Activated naive CD4-positive, alpha-beta T cell treated with anti-CD3 and anti-CD28 coated beads for 36 hours (primary cell): ENCODE data around the gene VAV3. TPM values are rescaled to one million over a fixed set of nuclear protein-coding genes. Genes with fewer than 3 reads are reported as not detected.

ENCODE experiments used
- CTCF ChIA-PET: fragments of 350-600 bp; sonication (Branson Sonifier 250); formaldehyde crosslinking; loops from one replicate; lab custom pipeline; 2021; ENCODE audit warnings: antibody characterized with exemption; lab: Charles Lee
- DNase-seq: peaks from one replicate; pipeline ENCODE4 v3.0.0-alpha.2; 2020
- H3K27ac Mint-ChIP-seq: one replicate; pipeline ENCODE4 v1.8.0; 2021; ENCODE audit warnings: mild to moderate bottlenecking, mixed read lengths
- H3K27me3 Mint-ChIP-seq: one replicate; pipeline ENCODE4 v1.8.0; 2021; ENCODE audit warnings: low read depth, mixed read lengths
- H3K36me3 Mint-ChIP-seq: one replicate; pipeline ENCODE4 v1.8.0; 2021; ENCODE audit warnings: low read depth, mixed read lengths
- H3K4me1 Mint-ChIP-seq: one replicate; pipeline ENCODE4 v1.8.0; 2021; ENCODE audit warnings: low read depth, mixed read lengths
- H3K4me3 Mint-ChIP-seq: one replicate; pipeline ENCODE4 v1.8.0; 2021; ENCODE audit warnings: mild to moderate bottlenecking, moderate library complexity, mixed read lengths
- H3K9me3 Mint-ChIP-seq: one replicate; pipeline ENCODE4 v1.8.0; 2021; ENCODE audit warnings: mixed read lengths
- intact Hi-C: fragments of 100-400 bp; cut with micrococcal nuclease; formaldehyde crosslinking; loops from one replicate; pipeline ENCODE4 v1.15.1; 2023
- total RNA-seq, 2 experiments: library from RNA; stranded (reverse); gene quantifications; one replicate each; pipeline ENCODE4 v1.2.3, GENCODE V29; 2021

The VAV3 gene
- total RNA-seq, 2 experiments from 2014 or later, result 1.3 to 2.3 TPM

DNA sequence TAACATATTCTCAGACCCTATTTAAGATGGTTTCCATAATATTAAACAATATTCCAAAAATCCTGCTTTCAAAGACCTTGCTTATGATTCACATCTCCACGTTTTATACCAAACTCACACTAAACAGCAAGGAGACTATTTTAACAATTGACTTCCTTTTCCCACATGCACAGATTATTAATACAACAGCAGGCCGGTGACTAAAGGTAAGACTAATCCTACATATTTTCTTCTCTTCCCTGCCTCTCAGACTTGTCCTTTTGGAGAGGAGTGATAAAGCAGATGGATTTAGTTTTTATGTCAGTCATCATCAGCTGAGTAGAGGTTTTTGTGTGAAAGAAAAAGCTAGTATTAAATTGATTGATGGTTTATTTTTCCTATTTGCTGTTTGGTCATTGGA is 423.6 kb downstream of the VAV3 start:
- no peak overlapping the region for H3K27ac Mint-ChIP-seq
- CTCF ChIA-PET, result interaction anchor here (1.0 to 1.2 kb wide), 2 partner anchors 13 to 113 kb away, joined by 3 read pairs; no protein-coding TSS in a partner anchor

GRCh38 chr1:107538502-107538901 is 426.5 kb downstream of the VAV3 start:
- CTCF ChIA-PET, result no interaction called here

More for the DNA sequence above, 423.6 kb downstream of the VAV3 start:
- intact Hi-C loops, result no loop called here
- Mint-ChIP-seq H3K4me1 (no peaks in the 10 kb centered on the region), H3K4me3 (no peak overlapping the region), H3K36me3 (no peaks in the 10 kb centered on the region), H3K9me3 (no peaks in the 10 kb centered on the region), H3K27me3 (no peaks in the 10 kb centered on the region)
- no peak for DNase-seq

DNA sequence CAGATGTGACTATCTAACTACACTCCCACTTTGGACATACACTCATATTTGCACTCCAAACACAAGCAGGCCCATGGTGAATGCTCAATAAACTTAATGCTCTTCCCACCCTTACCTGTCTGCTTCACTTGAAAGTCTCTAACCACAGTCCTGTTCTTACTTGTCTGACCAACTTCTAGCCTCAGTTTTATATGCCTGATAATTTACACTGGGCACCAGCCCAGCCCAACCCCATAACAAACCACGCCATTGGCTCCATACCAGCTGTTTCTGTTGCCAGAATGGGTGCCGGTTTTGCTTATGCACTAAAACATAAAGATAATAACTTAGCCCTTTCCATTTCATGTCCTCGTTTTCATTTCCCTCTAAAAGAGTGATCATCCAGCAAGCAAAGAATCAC is 428.7 kb downstream of the VAV3 start:
- Mint-ChIP-seq H3K27me3 (peaks cover 6% of the 10 kb centered on the region), H3K9me3 (no peaks in the 10 kb centered on the region), H3K4me3 (no peak overlapping the region), H3K36me3 (no peaks in the 10 kb centered on the region), H3K27ac (no peak overlapping the region), H3K4me1 (no peaks in the 10 kb centered on the region)
- CTCF ChIA-PET, result no interaction called here
- intact Hi-C loops, result no loop called here
- no peak for DNase-seq

More at GRCh38 chr1:107538502-107538901, 426.5 kb downstream of the VAV3 start:
- Mint-ChIP-seq H3K27ac (no peak overlapping the region), H3K27me3 (peaks cover 3% of the 10 kb centered on the region), H3K4me3 (no peak overlapping the region), H3K36me3 (no peaks in the 10 kb centered on the region), H3K9me3 (no peaks in the 10 kb centered on the region), H3K4me1 (no peaks in the 10 kb centered on the region)
- DNase-seq, result no peak
- intact Hi-C loops, result no loop called here

GRCh38 chr1:107535091-107535490 is 429.9 kb downstream of the VAV3 start:
- H3K27me3 Mint-ChIP-seq, result peaks cover 10% of the 10 kb centered on the region
- intact Hi-C loops, result no loop called here
- H3K27ac Mint-ChIP-seq, result no peak overlapping the region
- CTCF ChIA-PET, result no interaction called here
- no peaks in the 10 kb centered on the region for H3K4me1 Mint-ChIP-seq
- no peaks in the 10 kb centered on the region for H3K36me3 Mint-ChIP-seq
- H3K9me3 Mint-ChIP-seq, result no peaks in the 10 kb centered on the region
- DNase-seq, result no peak
- H3K4me3 Mint-ChIP-seq, result no peak overlapping the region

GRCh38 chr1:107534632-107535031 is 430.3 kb downstream of the VAV3 start:
- CTCF ChIA-PET, result no interaction called here
- H3K27me3 Mint-ChIP-seq, result peaks cover 13% of the 10 kb centered on the region
- H3K4me3 Mint-ChIP-seq, result no peak overlapping the region
- H3K4me1 Mint-ChIP-seq, result no peaks in the 10 kb centered on the region
- H3K9me3 Mint-ChIP-seq, result no peaks in the 10 kb centered on the region
- no peak for DNase-seq
- H3K36me3 Mint-ChIP-seq, result no peaks in the 10 kb centered on the region
- H3K27ac Mint-ChIP-seq, result no peak overlapping the region
- intact Hi-C loops, result no loop called here

- H3K4me3 Mint-ChIP-seq, result no peak overlapping the region
- no peak overlapping the region for H3K27ac Mint-ChIP-seq
- no peak for DNase-seq
- no peaks in the 10 kb centered on the region for H3K36me3 Mint-ChIP-seq
- intact Hi-C loops, result no loop called here
- CTCF ChIA-PET, result no interaction called here
- H3K4me1 Mint-ChIP-seq, result no peaks in the 10 kb centered on the region
- no peaks in the 10 kb centered on the region for H3K9me3 Mint-ChIP-seq
- H3K27me3 Mint-ChIP-seq, result peaks cover 20% of the 10 kb centered on the region
These were observed 431.5 kb downstream of the VAV3 start for GRCh38 chr1:107533436-107533835.

- H3K27ac Mint-ChIP-seq, result no peak overlapping the region
- no peak for DNase-seq
- H3K9me3 Mint-ChIP-seq, result no peaks in the 10 kb centered on the region
- CTCF ChIA-PET, result interaction anchor here (0.8 to 1.3 kb wide), 2 partner anchors 14 to 255 kb away, joined by 3 read pairs; no protein-coding TSS in a partner anchor
- no peak overlapping the region for H3K4me3 Mint-ChIP-seq
- H3K4me1 Mint-ChIP-seq, result no peaks in the 10 kb centered on the region
- peaks cover 20% of the 10 kb centered on the region for H3K27me3 Mint-ChIP-seq
- intact Hi-C loops, result no loop called here
- no peaks in the 10 kb centered on the region for H3K36me3 Mint-ChIP-seq
These were observed 432.7 kb downstream of the VAV3 start for GRCh38 chr1:107532318-107532717.

- no peaks in the 10 kb centered on the region for H3K9me3 Mint-ChIP-seq
These were observed 433.7 kb downstream of the VAV3 start for GRCh38 chr1:107531065-107531908.

DNA sequence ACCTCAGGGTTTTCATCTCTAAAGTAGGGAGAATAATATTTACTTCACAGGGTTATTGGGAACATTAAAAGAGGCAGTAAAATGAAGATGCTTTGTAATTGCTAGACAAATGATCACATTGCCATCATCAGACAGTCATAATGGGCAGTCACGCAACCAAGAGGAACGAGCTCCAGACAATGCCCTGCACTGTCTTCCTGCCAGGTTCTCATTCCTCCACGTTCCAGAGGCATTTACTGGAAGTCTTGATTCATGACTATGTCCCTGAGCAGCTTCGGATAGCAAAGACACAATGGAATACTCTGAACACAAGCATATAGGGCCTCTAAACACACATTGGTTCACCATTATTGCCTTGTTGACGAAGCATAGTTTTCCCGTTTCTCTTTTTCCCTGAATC is 434.4 kb downstream of the VAV3 start:
- intact Hi-C loops, result no loop called here
- H3K4me1 Mint-ChIP-seq, result no peaks in the 10 kb centered on the region
- H3K27me3 Mint-ChIP-seq, result peaks cover 20% of the 10 kb centered on the region
- DNase-seq, result no peak
- H3K9me3 Mint-ChIP-seq, result no peaks in the 10 kb centered on the region
- no peak overlapping the region for H3K4me3 Mint-ChIP-seq
- no peak overlapping the region for H3K27ac Mint-ChIP-seq
- H3K36me3 Mint-ChIP-seq, result no peaks in the 10 kb centered on the region
- CTCF ChIA-PET, result interaction anchor here (0.7 to 3.4 kb wide), 3 partner anchors 99 to 343 kb away, joined by 3 to 17 read pairs (median 3); no protein-coding TSS in a partner anchor

More at GRCh38 chr1:107531065-107531908, 433.7 kb downstream of the VAV3 start:
- no peak overlapping the region for H3K27ac Mint-ChIP-seq
- no peaks in the 10 kb centered on the region for H3K4me1 Mint-ChIP-seq
- intact Hi-C loops, result no loop called here
- peaks cover 20% of the 10 kb centered on the region for H3K27me3 Mint-ChIP-seq
- H3K4me3 Mint-ChIP-seq, result no peak overlapping the region
- no peak for DNase-seq
- CTCF ChIA-PET, result interaction anchor here (0.7 to 3.4 kb wide), 6 partner anchors 15 to 1549 kb away, joined by 3 to 17 read pairs (median 3); no protein-coding TSS in a partner anchor
- no peaks in the 10 kb centered on the region for H3K36me3 Mint-ChIP-seq

- Mint-ChIP-seq H3K27me3 (peaks cover 19% of the 10 kb centered on the region), H3K27ac (no peak overlapping the region), H3K9me3 (no peaks in the 10 kb centered on the region), H3K4me1 (no peaks in the 10 kb centered on the region), H3K4me3 (no peak overlapping the region), H3K36me3 (no peaks in the 10 kb centered on the region)
- peak; percentile 36 for DNase-seq
- CTCF ChIA-PET, result interaction anchor here (0.6 to 3.4 kb wide), 13 partner anchors 11 to 596 kb away, joined by 3 to 17 read pairs (median 4); no protein-coding TSS in a partner anchor
- intact Hi-C loops, result loop anchor here (1.0 to 5.0 kb wide), 4 partner anchors 99 to 332 kb away; no protein-coding TSS in a partner anchor
These were observed 435.4 kb downstream of the VAV3 start for GRCh38 chr1:107529511-107530149.

GRCh38 chr1:107526524-107527198 is 438.3 kb downstream of the VAV3 start:
- Mint-ChIP-seq H3K27me3 (peaks cover 14% of the 10 kb centered on the region), H3K4me3 (no peak overlapping the region), H3K9me3 (no peaks in the 10 kb centered on the region), H3K4me1 (no peaks in the 10 kb centered on the region), H3K36me3 (no peaks in the 10 kb centered on the region), H3K27ac (no peak overlapping the region)
- intact Hi-C loops, result loop anchor here (5.0 kb wide), 2 partner anchors 221 to 329 kb away; no protein-coding TSS in a partner anchor
- no peak for DNase-seq
- CTCF ChIA-PET, result no interaction called here

- intact Hi-C loops, result loop anchor here (5.0 kb wide), 2 partner anchors 221 to 329 kb away; no protein-coding TSS in a partner anchor
- no peaks in the 10 kb centered on the region for H3K36me3 Mint-ChIP-seq
- H3K4me3 Mint-ChIP-seq, result no peak overlapping the region
- H3K27ac Mint-ChIP-seq, result no peak overlapping the region
- H3K27me3 Mint-ChIP-seq, result peaks cover 14% of the 10 kb centered on the region
- CTCF ChIA-PET, result no interaction called here
- H3K4me1 Mint-ChIP-seq, result no peaks in the 10 kb centered on the region
- no peaks in the 10 kb centered on the region for H3K9me3 Mint-ChIP-seq
- DNase-seq, result no peak
These were observed 439.0 kb downstream of the VAV3 start for GRCh38 chr1:107525961-107526360.
